Measurements from ENCODE around the gene SBNO1.
A peak's percentile ranks its signal among the peaks of the same experiment; 100 is the strongest.

Gene SBNO1

DNA sequence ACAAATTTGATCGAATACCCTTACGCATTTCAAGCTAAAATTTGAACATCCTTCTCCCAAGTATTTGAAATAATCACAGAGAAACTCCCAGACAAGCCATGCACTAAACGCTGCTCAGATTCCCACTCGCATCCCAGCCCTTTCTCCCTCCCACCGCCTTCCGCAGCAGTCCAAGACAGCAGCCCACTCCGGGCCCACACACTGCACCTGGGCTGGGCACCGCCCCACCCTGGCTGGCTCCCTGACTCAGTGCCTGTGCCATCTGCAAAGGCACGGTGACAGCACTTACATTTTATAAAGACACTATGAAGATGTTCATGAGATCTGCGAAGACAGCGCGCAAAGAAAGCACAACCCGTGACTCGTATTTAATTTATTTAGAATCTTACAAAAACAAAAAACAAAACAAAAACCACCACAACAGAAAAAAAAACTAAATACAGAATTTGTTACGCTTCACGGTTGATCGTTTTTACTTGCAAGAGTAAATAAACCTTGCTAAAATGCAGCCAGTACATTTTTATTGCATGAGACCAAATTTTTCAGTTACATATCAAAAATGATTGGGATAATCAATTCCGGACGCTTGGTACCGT, 75.8 kb downstream of the SBNO1 start:
- H3K27ac ChIP-seq: no peak overlapping the region
- DNase-seq (ENCODE audit: low spot score): no peak
- ChIA-PET POLR2A (ENCODE audit: low non-redundant PET) (no interaction called here), CTCF (no interaction called here)
- TF ChIP-seq, protein P1, sequence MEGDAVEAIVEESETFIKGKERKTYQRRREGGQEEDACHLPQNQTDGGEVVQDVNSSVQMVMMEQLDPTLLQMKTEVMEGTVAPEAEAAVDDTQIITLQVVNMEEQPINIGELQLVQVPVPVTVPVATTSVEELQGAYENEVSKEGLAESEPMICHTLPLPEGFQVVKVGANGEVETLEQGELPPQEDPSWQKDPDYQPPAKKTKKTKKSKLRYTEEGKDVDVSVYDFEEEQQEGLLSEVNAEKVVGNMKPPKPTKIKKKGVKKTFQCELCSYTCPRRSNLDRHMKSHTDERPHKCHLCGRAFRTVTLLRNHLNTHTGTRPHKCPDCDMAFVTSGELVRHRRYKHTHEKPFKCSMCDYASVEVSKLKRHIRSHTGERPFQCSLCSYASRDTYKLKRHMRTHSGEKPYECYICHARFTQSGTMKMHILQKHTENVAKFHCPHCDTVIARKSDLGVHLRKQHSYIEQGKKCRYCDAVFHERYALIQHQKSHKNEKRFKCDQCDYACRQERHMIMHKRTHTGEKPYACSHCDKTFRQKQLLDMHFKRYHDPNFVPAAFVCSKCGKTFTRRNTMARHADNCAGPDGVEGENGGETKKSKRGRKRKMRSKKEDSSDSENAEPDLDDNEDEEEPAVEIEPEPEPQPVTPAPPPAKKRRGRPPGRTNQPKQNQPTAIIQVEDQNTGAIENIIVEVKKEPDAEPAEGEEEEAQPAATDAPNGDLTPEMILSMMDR (conservative IDR thresholded peaks at IDR 0.05; ENCODE audit: low read depth): no peak

DNA sequence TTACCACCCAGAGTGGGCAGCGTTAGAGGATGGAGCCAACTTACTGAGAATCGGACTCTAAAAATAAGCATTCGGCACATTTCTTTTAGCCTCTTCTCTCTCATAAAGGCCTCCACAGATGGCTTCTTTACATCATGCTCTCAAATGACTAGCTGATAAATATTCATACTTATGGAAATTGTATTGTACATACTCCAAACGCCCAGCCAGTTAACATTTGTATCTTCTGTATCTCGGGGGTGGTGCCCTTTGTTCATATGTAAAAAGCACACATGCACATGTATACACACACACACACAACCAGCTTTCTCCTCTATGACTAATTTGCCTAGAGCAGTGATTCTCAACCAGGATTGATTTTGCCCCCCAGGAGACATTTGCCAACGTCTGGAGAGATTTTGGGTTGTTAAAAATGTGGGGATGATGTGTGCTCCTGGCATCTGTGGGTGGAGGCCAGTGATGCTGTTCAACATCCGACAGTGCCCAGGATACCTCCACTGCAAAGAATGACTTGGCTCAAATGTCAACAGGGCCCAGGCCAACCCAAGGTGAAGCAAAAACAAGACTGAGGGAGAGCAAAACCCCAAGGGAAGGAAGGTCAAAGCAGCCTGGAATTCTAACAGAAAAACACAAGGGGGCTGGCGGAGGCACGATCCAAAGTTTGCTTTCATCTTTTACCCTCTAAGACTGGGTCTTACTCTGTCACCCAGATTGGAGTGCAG, 77.8 kb downstream of the SBNO1 start:
- H3K27ac ChIP-seq: peak overlapping the region; percentile 32; the same call in 1 of the 2 replicates
- ChIA-PET CTCF (no interaction called here), POLR2A (ENCODE audit: low non-redundant PET) (no interaction called here)
- TF ChIP-seq, protein P1 (conservative IDR thresholded peaks at IDR 0.05; ENCODE audit: low read depth): no peak
- DNase-seq (ENCODE audit: low spot score): no peak

DNA sequence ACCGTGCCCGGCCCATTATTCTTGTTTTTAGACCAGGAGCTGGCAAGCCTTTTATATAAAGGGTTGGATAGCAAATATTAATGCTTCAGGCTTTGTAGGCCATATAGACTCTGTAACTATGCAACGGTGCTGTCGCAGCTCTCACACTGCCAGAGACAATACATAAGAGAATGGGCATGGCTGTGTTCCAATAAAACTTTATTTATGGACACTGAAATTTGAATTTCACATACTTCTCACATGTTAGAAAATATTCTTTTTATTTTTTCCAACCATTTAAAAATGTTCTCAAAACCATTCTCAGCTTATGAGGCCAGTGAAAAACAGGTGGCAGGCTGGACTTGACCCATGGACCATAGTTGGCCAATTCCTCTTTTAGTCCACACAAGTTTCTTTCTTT, 80.0 kb downstream of the SBNO1 start:
- H3K27ac ChIP-seq: no peak overlapping the region
- ChIA-PET CTCF (interaction anchor here (0.6 kb wide), 1 partner anchor 412 kb away, joined by 4 read pairs; no protein-coding TSS in a partner anchor), POLR2A (ENCODE audit: low non-redundant PET) (no interaction called here)
- DNase-seq (ENCODE audit: low spot score): no peak
- TF ChIP-seq, protein P1 (conservative IDR thresholded peaks at IDR 0.05; ENCODE audit: low read depth): no peak

- ChIA-PET POLR2A (ENCODE audit: low non-redundant PET) (interaction anchor here (0.7 kb wide), 1 partner anchor 462 kb away, joined by 4 read pairs; no protein-coding TSS in a partner anchor), CTCF (interaction anchor here (0.5 to 0.6 kb wide), 2 partner anchors 248 to 1395 kb away, joined by 3 read pairs; partner anchors contain the start of gene PSMD9)
- no peak overlapping the region for H3K27ac ChIP-seq
These were observed 81.2 kb downstream of the SBNO1 start for GRCh38 chr12:123283461-123283860.

GRCh38 chr12:123282111-123282510, 82.5 kb downstream of the SBNO1 start:
- ChIA-PET POLR2A (ENCODE audit: low non-redundant PET) (no interaction called here), CTCF (interaction anchor here (0.6 kb wide), 2 partner anchors 18 to 89 kb away, joined by 4 to 6 read pairs; no protein-coding TSS in a partner anchor)
- H3K27ac ChIP-seq: no peak overlapping the region
- no peak for DNase-seq (ENCODE audit: low spot score)
- TF ChIP-seq, protein P1 (conservative IDR thresholded peaks at IDR 0.05; ENCODE audit: low read depth): no peak

More at GRCh38 chr12:123283461-123283860, 81.2 kb downstream of the SBNO1 start:
- TF ChIP-seq, protein P1 (conservative IDR thresholded peaks at IDR 0.05; ENCODE audit: low read depth): no peak
- no peak for DNase-seq (ENCODE audit: low spot score)

- TF ChIP-seq, protein P1 (conservative IDR thresholded peaks at IDR 0.05; ENCODE audit: low read depth): no peak
- H3K27ac ChIP-seq: no peak overlapping the region
- DNase-seq (ENCODE audit: low spot score): no peak
- POLR2A ChIA-PET (ENCODE audit: low non-redundant PET): no interaction called here
- CTCF ChIA-PET: no interaction called here
These were observed 83.7 kb downstream of the SBNO1 start for GRCh38 chr12:123280971-123281370.
